AG04450 (cell line): ENCODE measurements around the gene PHYH. TPM values are rescaled to one million over a fixed set of nuclear protein-coding genes. Genes with fewer than 3 reads are reported as not detected.

ENCODE experiments used
- CTCF ChIA-PET: fragments of 300-600, 350-600 bp; formaldehyde crosslinking; extraction: SDS; loops from one replicate; lab custom pipeline; 2022; ENCODE audit warnings: antibody characterized with exemption, inconsistent platforms; lab: Charles Lee
- POLR2A ChIA-PET: fragments of 350-600 bp; formaldehyde crosslinking; extraction: SDS; loops from one replicate; lab custom pipeline; 2021; ENCODE audit warnings: antibody characterized with exemption, inconsistent platforms; lab: Yijun Ruan, JAX
- DNase-seq: peaks from one replicate; pipeline ENCODE4 v3.0.0-alpha.2; 2011; ENCODE audit warnings: low read depth, low spot score
- H3K27ac ChIP-seq: one replicate; pipeline ENCODE4 v1.5.1; 2012; ENCODE audit warnings: low read depth, low read length, control low read depth
- H3K27me3 ChIP-seq: one replicate; pipeline ENCODE4 v1.6.0; 2012; ENCODE audit warnings: low read length; ENCODE audit not compliant: control insufficient read depth, insufficient read depth
- H3K4me3 ChIP-seq: 2 replicates; pipeline ENCODE4 v1.5.1; 2011; ENCODE audit warnings: mild to moderate bottlenecking, low read depth, low read length, control low read depth
- H3K9me3 ChIP-seq: 2 replicates; pipeline ENCODE4 v1.5.1; 2012; ENCODE audit warnings: low read length; ENCODE audit not compliant: control insufficient read depth, insufficient read depth
- polyA plus RNA-seq: library from polyadenylated mRNA; depleted of rRNA; stranded (reverse); fragments of >200 nt; gene quantifications from 2 replicates; pipeline ENCODE4 v1.2.3, GENCODE V29; 2011
- TF ChIP-seq, protein P1 (sequence below): IDR thresholded peaks from 2 replicates; pipeline ENCODE4 v1.5.1; 2011; ENCODE audit warnings: low read depth, low read length, control low read depth, inconsistent platforms

The PHYH gene
- polyA plus RNA-seq, 1 experiment = 16.7 TPM

DNA sequence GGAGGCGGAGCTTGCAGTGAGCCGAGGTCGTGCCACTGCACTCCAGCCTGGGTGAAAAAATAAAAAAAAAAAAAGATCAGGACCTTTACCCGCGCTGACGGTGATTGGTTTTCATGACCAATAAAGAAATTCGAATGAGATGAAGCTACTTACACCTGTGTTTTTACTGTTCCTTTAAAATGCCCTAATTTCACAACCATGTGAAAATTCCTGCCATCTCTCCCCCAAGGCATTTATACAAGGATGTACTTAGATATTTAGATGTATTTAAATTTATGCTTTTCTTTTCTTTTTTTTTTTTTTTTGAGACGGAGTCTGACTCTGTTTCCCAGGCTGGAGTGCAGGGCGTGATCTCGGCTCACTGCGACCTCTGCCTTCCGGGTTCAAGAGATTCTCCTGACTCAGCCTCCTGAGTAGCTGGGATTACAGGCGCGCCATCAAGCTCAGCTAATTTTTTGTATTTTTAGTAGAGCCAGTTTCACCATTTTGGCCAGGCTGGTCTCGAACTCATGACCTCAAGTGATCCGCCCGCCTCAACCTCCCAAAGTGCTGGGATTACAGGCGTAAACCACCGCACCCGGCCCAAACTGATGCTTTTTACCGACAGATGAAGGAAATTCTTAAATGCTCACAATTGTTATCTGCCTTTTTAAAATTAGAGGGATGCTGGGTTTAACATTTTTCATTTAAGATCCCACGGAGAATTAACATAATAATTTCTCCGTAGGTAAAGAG lies 3.1 kb upstream of the PHYH start:
- POLR2A ChIA-PET = interaction anchor here (0.6 to 1.0 kb wide), 3 partner anchors 31 to 143 kb away, joined by 3 to 4 read pairs (median 3); no protein-coding TSS in a partner anchor
- TF ChIP-seq, protein P1, sequence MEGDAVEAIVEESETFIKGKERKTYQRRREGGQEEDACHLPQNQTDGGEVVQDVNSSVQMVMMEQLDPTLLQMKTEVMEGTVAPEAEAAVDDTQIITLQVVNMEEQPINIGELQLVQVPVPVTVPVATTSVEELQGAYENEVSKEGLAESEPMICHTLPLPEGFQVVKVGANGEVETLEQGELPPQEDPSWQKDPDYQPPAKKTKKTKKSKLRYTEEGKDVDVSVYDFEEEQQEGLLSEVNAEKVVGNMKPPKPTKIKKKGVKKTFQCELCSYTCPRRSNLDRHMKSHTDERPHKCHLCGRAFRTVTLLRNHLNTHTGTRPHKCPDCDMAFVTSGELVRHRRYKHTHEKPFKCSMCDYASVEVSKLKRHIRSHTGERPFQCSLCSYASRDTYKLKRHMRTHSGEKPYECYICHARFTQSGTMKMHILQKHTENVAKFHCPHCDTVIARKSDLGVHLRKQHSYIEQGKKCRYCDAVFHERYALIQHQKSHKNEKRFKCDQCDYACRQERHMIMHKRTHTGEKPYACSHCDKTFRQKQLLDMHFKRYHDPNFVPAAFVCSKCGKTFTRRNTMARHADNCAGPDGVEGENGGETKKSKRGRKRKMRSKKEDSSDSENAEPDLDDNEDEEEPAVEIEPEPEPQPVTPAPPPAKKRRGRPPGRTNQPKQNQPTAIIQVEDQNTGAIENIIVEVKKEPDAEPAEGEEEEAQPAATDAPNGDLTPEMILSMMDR = no peak
- no peak overlapping the region for H3K27ac ChIP-seq
- H3K4me3 ChIP-seq = no peak overlapping the region
- H3K27me3 ChIP-seq = no peaks in the 10 kb centered on the region
- CTCF ChIA-PET = interaction anchor here (0.6 to 7.6 kb wide), 38 partner anchors 8 to 233 kb away, joined by 3 to 137 read pairs (median 4); partner anchors contain the start of gene MCM10
- peaks cover 3% of the 10 kb centered on the region; the same call in 1 of the 2 replicates for H3K9me3 ChIP-seq
- no peak for DNase-seq

DNA sequence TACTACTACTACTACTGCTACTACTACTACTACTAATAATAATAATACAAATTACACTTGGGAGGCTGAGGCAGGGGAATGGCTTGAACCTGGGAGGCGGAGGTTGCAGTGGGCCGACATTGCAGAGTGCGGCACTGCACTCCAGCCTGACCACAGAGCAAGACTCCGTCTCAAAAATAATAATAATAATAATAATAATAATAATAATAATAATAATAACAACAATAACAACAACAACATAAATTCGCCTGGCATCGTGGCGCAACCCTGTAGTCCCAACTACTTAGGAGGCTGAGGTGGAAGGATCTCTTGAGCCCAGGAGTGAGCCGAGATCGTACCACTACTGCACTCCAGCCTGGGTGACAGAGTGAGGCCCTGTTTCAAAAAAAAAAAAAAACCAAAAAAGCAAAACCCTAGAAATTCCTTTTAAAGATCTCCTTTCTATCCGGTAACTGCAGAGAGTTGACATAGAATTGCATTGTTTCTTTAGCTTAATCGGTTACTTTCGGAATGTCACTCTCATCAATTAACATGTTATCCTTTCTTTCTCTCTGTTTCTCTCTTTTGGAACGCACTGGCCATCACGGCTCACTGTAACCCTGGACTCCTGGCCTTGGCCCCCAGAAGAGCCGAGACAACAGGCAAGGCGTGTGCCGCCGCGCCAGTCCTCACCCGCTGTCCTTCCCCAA lies 972 bp downstream of the PHYH start:
- H3K4me3 ChIP-seq = peak overlapping the region; percentile 68
- ChIA-PET POLR2A (interaction anchor here (0.7 kb wide), 1 partner anchor 26 kb away, joined by 8 read pairs; no protein-coding TSS in a partner anchor), CTCF (interaction anchor here (1.0 to 5.4 kb wide), 3 partner anchors 93 to 141 kb away, joined by 3 to 96 read pairs (median 4); partner anchors contain the start of gene MCM10)
- DNase-seq = no peak
- TF ChIP-seq, protein P1 = no peak
- H3K9me3 ChIP-seq = peaks cover 3% of the 10 kb centered on the region; the same call in 1 of the 2 replicates
- no peaks in the 10 kb centered on the region for H3K27me3 ChIP-seq
- peak overlapping the region; percentile 68 for H3K27ac ChIP-seq

DNA sequence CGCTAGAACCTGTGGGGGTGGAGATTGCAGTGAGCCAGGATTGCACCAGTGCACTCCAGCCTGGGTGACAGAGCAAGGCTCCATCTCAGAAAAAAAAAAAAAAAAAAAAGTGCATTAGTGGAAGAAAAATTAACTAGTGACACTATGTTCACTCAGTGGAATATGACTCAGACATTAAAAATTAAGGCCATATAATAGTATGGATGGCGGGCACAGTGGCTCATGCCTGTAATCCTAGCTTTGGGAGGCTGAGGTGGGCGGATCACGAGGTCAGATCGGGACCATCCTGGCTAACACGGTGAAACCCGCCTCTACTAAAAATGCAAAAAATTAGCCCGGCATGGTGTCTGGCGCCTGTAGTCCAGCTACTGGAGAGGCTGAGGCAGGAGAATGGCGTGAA lies 3.4 kb downstream of the PHYH start:
- Histone ChIP-seq H3K9me3 (peaks cover 3% of the 10 kb centered on the region; the same call in 1 of the 2 replicates), H3K27me3 (no peaks in the 10 kb centered on the region), H3K4me3 (no peak overlapping the region), H3K27ac (no peak overlapping the region)
- ChIA-PET CTCF (no interaction called here), POLR2A (interaction anchor here (0.7 kb wide), 1 partner anchor 241 kb away, joined by 3 read pairs; no protein-coding TSS in a partner anchor)
- no peak for DNase-seq
- TF ChIP-seq, protein P1 = no peak

DNA sequence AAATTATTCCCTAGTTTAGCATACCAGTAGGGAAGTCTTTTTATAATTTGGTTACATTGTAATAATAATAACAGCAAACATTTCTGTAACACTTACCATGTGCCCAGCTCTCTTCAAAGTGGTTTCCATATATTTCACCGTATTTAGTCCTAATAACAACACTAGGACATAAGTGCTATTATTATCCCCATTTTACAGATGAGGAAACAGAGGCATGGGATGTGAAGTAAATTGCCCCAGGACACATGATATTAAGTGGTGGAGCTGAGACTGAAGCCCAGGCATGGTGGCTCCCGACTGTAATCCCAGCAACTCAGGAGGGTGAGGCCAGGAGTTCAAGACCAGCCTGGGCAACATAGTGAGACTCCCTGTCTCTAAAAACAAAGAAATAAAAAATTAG lies 5.1 kb downstream of the PHYH start:
- H3K4me3 ChIP-seq = no peak overlapping the region
- TF ChIP-seq, protein P1 = no peak
- H3K9me3 ChIP-seq = no peaks in the 10 kb centered on the region; the same call in 1 of the 2 replicates
- H3K27ac ChIP-seq = no peak overlapping the region
- ChIA-PET POLR2A (no interaction called here), CTCF (no interaction called here)
- DNase-seq = no peak
- no peaks in the 10 kb centered on the region for H3K27me3 ChIP-seq
